Activated CD4-positive, alpha-beta T cell treated with anti-CD3 and anti-CD28 coated beads for 36 hours (primary cell): Measurements from ENCODE around the gene UAP1L1. TPM values are rescaled to one million over a fixed set of nuclear protein-coding genes. Genes with fewer than 3 reads are reported as not detected.

ENCODE experiments used
- ATAC-seq: fragments of 200-7000 bp; cut with Tn5 transposase; one replicate; pipeline ENCODE4 v1.10.0; 2021; ENCODE audit warnings: mild to moderate bottlenecking, moderate library complexity
- CTCF ChIA-PET: fragments of 350-600 bp; sonication (Branson Sonifier 250); formaldehyde crosslinking; loops from one replicate; lab custom pipeline; 2021; ENCODE audit warnings: antibody characterized with exemption; lab: Charles Lee
- POLR2A ChIA-PET: fragments of 350-600 bp; sonication (Branson Sonifier 250); formaldehyde crosslinking; loops from one replicate; lab custom pipeline; 2021; ENCODE audit warnings: antibody characterized with exemption, inconsistent platforms; lab: Charles Lee
- DNase-seq: peaks from one replicate; pipeline ENCODE4 v3.0.0-alpha.2; 2020
- H3K27ac Mint-ChIP-seq: one replicate; pipeline ENCODE4 v1.8.0; 2021; ENCODE audit warnings: mixed read lengths
- H3K27me3 Mint-ChIP-seq: one replicate; pipeline ENCODE4 v1.8.0; 2021; ENCODE audit warnings: mixed read lengths
- H3K36me3 Mint-ChIP-seq: one replicate; pipeline ENCODE4 v1.8.0; 2021; ENCODE audit warnings: low read depth, mixed read lengths
- H3K4me1 Mint-ChIP-seq: one replicate; pipeline ENCODE4 v1.8.0; 2021; ENCODE audit warnings: mixed read lengths
- H3K4me3 Mint-ChIP-seq: one replicate; pipeline ENCODE4 v1.8.0; 2021; ENCODE audit warnings: mild to moderate bottlenecking, moderate library complexity, mixed read lengths
- H3K9me3 Mint-ChIP-seq: one replicate; pipeline ENCODE4 v1.8.0; 2021; ENCODE audit warnings: low read depth, mixed read lengths
- intact Hi-C, 2 experiments: fragments of 100-400 bp; cut with DNase I in 1 of 2; cut with micrococcal nuclease in 1 of 2; formaldehyde crosslinking; loops; one replicate each; pipeline versions ENCODE4 v1.14.2 to v1.15.1; 2022 to 2024; cut with DNase I, micrococcal nuclease
- total RNA-seq, 2 experiments: library from RNA; stranded (reverse); gene quantifications; one replicate each; pipeline ENCODE4 v1.2.3, GENCODE V29; 2021

UAP1L1 gene
- total RNA-seq, 2 experiments from 2014 or later = 12.5 to 14.4 TPM

GRCh38 chr9:137128158-137128861 lies 51.0 kb downstream of the UAP1L1 start:
- peaks cover 2% of the 10 kb centered on the region for H3K27me3 Mint-ChIP-seq
- ATAC-seq = peak; percentile 10
- H3K9me3 Mint-ChIP-seq = no peaks in the 10 kb centered on the region
- DNase-seq = peak; percentile 65
- peak overlapping the region; percentile 89 for H3K4me3 Mint-ChIP-seq
- ChIA-PET POLR2A (interaction anchor here (0.8 kb wide), 2 partner anchors 33 to 108 kb away, joined by 3 read pairs; no protein-coding TSS in a partner anchor), CTCF (interaction anchor here (0.9 to 3.4 kb wide), 8 partner anchors 42 to 109 kb away, joined by 3 to 14 read pairs (median 7); partner anchors contain the start of genes MAN1B1 and RNF224)
- H3K4me1 Mint-ChIP-seq = peaks cover 23% of the 10 kb centered on the region
- peak overlapping the region; percentile 96 for H3K27ac Mint-ChIP-seq
- H3K36me3 Mint-ChIP-seq = peaks cover 11% of the 10 kb centered on the region
- intact Hi-C loops = loop anchor here (2.0 to 5.0 kb wide), 4 partner anchors 41 to 294 kb away; partner anchors contain the start of genes ANAPC2 (in 1 of the 2), EXD3 (in 1 of the 2), MAN1B1 (in 1 of the 2) and NOXA1 (in 1 of the 2)

- Mint-ChIP-seq H3K27ac (peak overlapping the region; percentile 96), H3K36me3 (peaks cover 11% of the 10 kb centered on the region), H3K27me3 (peaks cover 2% of the 10 kb centered on the region), H3K9me3 (no peaks in the 10 kb centered on the region), H3K4me3 (peak overlapping the region; percentile 89), H3K4me1 (peaks cover 21% of the 10 kb centered on the region)
- DNase-seq = peak; percentile 46
- ChIA-PET CTCF (interaction anchor here (0.6 to 3.4 kb wide), 15 partner anchors 8 to 315 kb away, joined by 3 to 14 read pairs (median 4); partner anchors contain the start of genes DPP7, NPDC1, RNF224 and TPRN), POLR2A (interaction anchor here (1.0 to 1.5 kb wide), 8 partner anchors 21 to 115 kb away, joined by 3 to 8 read pairs (median 4); partner anchors contain the start of genes TPRN and TUBB4B)
- peak; percentile 0 for ATAC-seq
- intact Hi-C loops = loop anchor here (1.0 to 5.0 kb wide), 11 partner anchors 15 to 338 kb away; partner anchors contain the start of genes ANAPC2 (in 1 of the 2), DPP7 (in 1 of the 2), EXD3 (in 1 of the 2) and MAN1B1 (in 1 of the 2)
Measured at GRCh38 chr9:137128862-137129455, 51.6 kb downstream of the UAP1L1 start.

GRCh38 chr9:137129456-137130175 lies 52.3 kb downstream of the UAP1L1 start:
- CTCF ChIA-PET = interaction anchor here (0.6 to 3.4 kb wide), 18 partner anchors 8 to 315 kb away, joined by 3 to 14 read pairs (median 4); partner anchors contain the start of genes DPP7, NPDC1, RNF224 and TPRN
- peak overlapping the region; percentile 70 for H3K27ac Mint-ChIP-seq

GRCh38 chr9:137130176-137130755 lies 52.9 kb downstream of the UAP1L1 start:
- H3K9me3 Mint-ChIP-seq = no peaks in the 10 kb centered on the region
- peak overlapping the region; percentile 74 for H3K4me3 Mint-ChIP-seq
- ATAC-seq (no peak), DNase-seq (no peak)
- ChIA-PET CTCF (interaction anchor here (0.7 to 3.4 kb wide), 13 partner anchors 9 to 108 kb away, joined by 3 to 14 read pairs (median 4); partner anchors contain the start of genes DPP7, NPDC1, RNF224 and TPRN), POLR2A (interaction anchor here (0.6 to 1.5 kb wide), 10 partner anchors 20 to 155 kb away, joined by 3 to 9 read pairs (median 4); partner anchors contain the start of genes MAN1B1, TPRN and TUBB4B)
- peaks cover 21% of the 10 kb centered on the region for H3K4me1 Mint-ChIP-seq
- H3K36me3 Mint-ChIP-seq = peaks cover 11% of the 10 kb centered on the region
- intact Hi-C loops = no loop called here
- H3K27me3 Mint-ChIP-seq = peaks cover 6% of the 10 kb centered on the region
- H3K27ac Mint-ChIP-seq = peak overlapping the region; percentile 73

More at GRCh38 chr9:137129456-137130175, 52.3 kb downstream of the UAP1L1 start:
- Mint-ChIP-seq H3K9me3 (no peaks in the 10 kb centered on the region), H3K36me3 (peaks cover 11% of the 10 kb centered on the region), H3K4me1 (peaks cover 21% of the 10 kb centered on the region), H3K4me3 (peak overlapping the region; percentile 89), H3K27me3 (peaks cover 5% of the 10 kb centered on the region)
- intact Hi-C loops = loop anchor here (1.0 to 5.0 kb wide), 11 partner anchors 15 to 338 kb away; partner anchors contain the start of genes ANAPC2 (in 1 of the 2), DPP7 (in 1 of the 2), EXD3 (in 1 of the 2) and MAN1B1 (in 1 of the 2)
- peak; percentile 96 for ATAC-seq
- POLR2A ChIA-PET = interaction anchor here (0.6 to 1.5 kb wide), 11 partner anchors 21 to 155 kb away, joined by 3 to 9 read pairs (median 4); partner anchors contain the start of genes MAN1B1, TPRN and TUBB4B
- DNase-seq = peak; percentile 95

Other genes starting within 250 kb of the UAP1L1 start
- 1 to 10 TPM; 4.3 to 4.8 TPM for gene AJM1, start 235.0 kb upstream of the UAP1L1 start, total RNA-seq
- 10 to 100 TPM; 94.5 to 98.9 TPM for gene PHPT1, start 228.1 kb upstream of the UAP1L1 start, total RNA-seq
- 10 to 100 TPM; 16.6 to 17.5 TPM for gene MAMDC4, start 225.2 kb upstream of the UAP1L1 start, total RNA-seq
- gene EDF1, start 211.2 kb upstream of the UAP1L1 start, total RNA-seq = 100 to 1,000 TPM; 282 to 320 TPM
- 10 to 100 TPM; 37.4 to 46.2 TPM for gene TRAF2, start 191.0 kb upstream of the UAP1L1 start, total RNA-seq
- gene FBXW5, start 132.8 kb upstream of the UAP1L1 start, total RNA-seq = 10 to 100 TPM; 54.4 to 66.4 TPM
- under 1 TPM in 1 of 2 experiments, not detected in 1; 0.77 TPM for gene C8G, start 132.3 kb upstream of the UAP1L1 start, total RNA-seq
- gene LCN12, start 125.2 kb upstream of the UAP1L1 start, total RNA-seq = 1 to 10 TPM; 1.1 to 1.5 TPM
- gene PTGDS, start 100.0 kb upstream of the UAP1L1 start, total RNA-seq = not detected
- gene LCNL1, start 94.5 kb upstream of the UAP1L1 start, total RNA-seq = not detected
- 10 to 100 TPM; 52.7 to 67.1 TPM for gene PAXX, start 85.1 kb upstream of the UAP1L1 start, total RNA-seq
- not detected for gene CLIC3, start 80.9 kb upstream of the UAP1L1 start, total RNA-seq
- gene ABCA2, start 49.3 kb upstream of the UAP1L1 start, total RNA-seq = 10 to 100 TPM; 20.4 to 23.7 TPM
- 1 to 10 TPM; 1.3 to 1.6 TPM for gene FUT7, start 45.4 kb upstream of the UAP1L1 start, total RNA-seq
- gene NPDC1, start 31.3 kb upstream of the UAP1L1 start, total RNA-seq = 10 to 100 TPM; 21.0 to 23.1 TPM
- under 1 TPM in 1 of 2 experiments, not detected in 1; 0.19 TPM for gene ENTPD2, start 23.5 kb upstream of the UAP1L1 start, total RNA-seq
- gene SAPCD2, start 7.0 kb upstream of the UAP1L1 start, total RNA-seq = 1 to 10 TPM; 6.4 to 8.8 TPM
- 10 to 100 TPM; 21.6 to 26.7 TPM for gene MAN1B1, start 9.5 kb downstream of the UAP1L1 start, total RNA-seq
- 100 to 1,000 TPM; 188 to 204 TPM for gene DPP7, start 37.2 kb downstream of the UAP1L1 start, total RNA-seq
- gene GRIN1, start 61.6 kb downstream of the UAP1L1 start, total RNA-seq = under 1 TPM in 1 of 2 experiments, not detected in 1; 0.14 TPM
- gene LRRC26, start 92.5 kb downstream of the UAP1L1 start, total RNA-seq = not detected
- not detected for gene TMEM210, start 94.5 kb downstream of the UAP1L1 start, total RNA-seq
- 10 to 100 TPM; 30.8 to 38.4 TPM for gene ANAPC2, start 111.0 kb downstream of the UAP1L1 start, total RNA-seq
- 10 to 100 TPM; 53.6 to 58.6 TPM for gene SSNA1, start 111.2 kb downstream of the UAP1L1 start, total RNA-seq
- gene TPRN, start 123.2 kb downstream of the UAP1L1 start, total RNA-seq = 1 to 10 TPM; 5.6 to 5.8 TPM
- gene TMEM203, start 128.1 kb downstream of the UAP1L1 start, total RNA-seq = 10 to 100 TPM; 25.0 to 30.7 TPM
- gene NDOR1, start 128.2 kb downstream of the UAP1L1 start, total RNA-seq = 10 to 100 TPM; 27.0 to 27.8 TPM
- gene RNF208, start 144.7 kb downstream of the UAP1L1 start, total RNA-seq = 1 to 10 TPM; 7.1 to 8.9 TPM
- gene CYSRT1, start 147.7 kb downstream of the UAP1L1 start, total RNA-seq = under 1 TPM; 0.23 to 0.42 TPM
- not detected for gene RNF224, start 150.0 kb downstream of the UAP1L1 start, total RNA-seq
- not detected for gene SLC34A3, start 153.4 kb downstream of the UAP1L1 start, total RNA-seq
- gene TUBB4B, start 163.8 kb downstream of the UAP1L1 start, total RNA-seq = 100 to 1,000 TPM; 264 to 278 TPM
- gene STPG3, start 173.8 kb downstream of the UAP1L1 start, total RNA-seq = not detected
- gene NELFB, start 177.8 kb downstream of the UAP1L1 start, total RNA-seq = 10 to 100 TPM; 41.4 to 54.1 TPM
- gene TOR4A, start 200.2 kb downstream of the UAP1L1 start, total RNA-seq = 1 to 10 TPM; 2.6 to 3.4 TPM
- gene NRARP, start 224.8 kb downstream of the UAP1L1 start, total RNA-seq = 1 to 10 TPM; 2.1 TPM